WERI-Rb-1 (cell line): ENCODE measurements around the gene GLT6D1.

Experiments
- DNase-seq: peaks from one replicate; pipeline ENCODE4 v3.0.0-alpha.2; 2020
- H3K27ac ChIP-seq: fragments of 250-450 bp; sonication (Bioruptor Pico); 2 replicates; pipeline ENCODE4 v1.5.1; 2020; ENCODE audit warnings: mild to moderate bottlenecking, moderate library complexity
- H3K27me3 ChIP-seq: fragments of 250-450 bp; sonication (Bioruptor Pico); 2 replicates; pipeline ENCODE4 v1.5.1; 2021; ENCODE audit warnings: mild to moderate bottlenecking, low read depth, moderate library complexity; ENCODE audit not compliant: insufficient read depth, severe bottlenecking
- H3K36me3 ChIP-seq: fragments of 250-450 bp; sonication (Bioruptor Pico); 2 replicates; pipeline ENCODE4 v1.5.1; 2020; ENCODE audit warnings: mild to moderate bottlenecking, moderate library complexity
- H3K4me3 ChIP-seq: 2 replicates; pipeline ENCODE4 v1.5.1; 2011; ENCODE audit warnings: low read depth, mild to moderate bottlenecking, control low read depth, low read length
- H3K9me3 ChIP-seq: fragments of 250-450 bp; sonication (Bioruptor Pico); 2 replicates; pipeline ENCODE4 v1.5.1; 2021; ENCODE audit warnings: mild to moderate bottlenecking, moderate library complexity; ENCODE audit not compliant: severe bottlenecking
- CTCF ChIP-seq: IDR thresholded peaks from 2 replicates; pipeline ENCODE4 v1.5.1; 2011; ENCODE audit warnings: low read depth, mild to moderate bottlenecking, control low read depth, inconsistent platforms, low read length

The GLT6D1 gene

GRCh38 chr9:135581636-135582426, 57.5 kb downstream of the GLT6D1 start:
- no peak overlapping the region for H3K4me3 ChIP-seq
- no peak for DNase-seq
- no peaks in the 10 kb centered on the region for H3K36me3 ChIP-seq
- no peaks in the 10 kb centered on the region for H3K9me3 ChIP-seq
- TF ChIP-seq CTCF = no peak
- no peaks in the 10 kb centered on the region for H3K27me3 ChIP-seq
- H3K27ac ChIP-seq = no peak overlapping the region

GRCh38 chr9:135580664-135581380, 58.5 kb downstream of the GLT6D1 start:
- H3K27me3 ChIP-seq = no peaks in the 10 kb centered on the region
- no peaks in the 10 kb centered on the region for H3K36me3 ChIP-seq
- no peak for DNase-seq
- no peaks in the 10 kb centered on the region for H3K9me3 ChIP-seq
- H3K4me3 ChIP-seq = no peak overlapping the region
- no peak for TF ChIP-seq CTCF
- H3K27ac ChIP-seq = no peak overlapping the region

- Histone ChIP-seq H3K4me3 (no peak overlapping the region), H3K9me3 (no peaks in the 10 kb centered on the region), H3K27ac (no peak overlapping the region), H3K27me3 (no peaks in the 10 kb centered on the region), H3K36me3 (no peaks in the 10 kb centered on the region)
- no peak for TF ChIP-seq CTCF
- no peak for DNase-seq
Measured at GRCh38 chr9:135579889-135580660, 59.3 kb downstream of the GLT6D1 start.

- H3K4me3 ChIP-seq = no peak overlapping the region
- DNase-seq = no peak
- TF ChIP-seq CTCF = no peak
- H3K9me3 ChIP-seq = no peaks in the 10 kb centered on the region
- H3K36me3 ChIP-seq = no peaks in the 10 kb centered on the region
- H3K27ac ChIP-seq = no peak overlapping the region
- no peaks in the 10 kb centered on the region for H3K27me3 ChIP-seq
Measured at GRCh38 chr9:135579356-135579755, 60.0 kb downstream of the GLT6D1 start.

GRCh38 chr9:135577256-135577655, 62.1 kb downstream of the GLT6D1 start:
- Histone ChIP-seq H3K4me3 (no peak overlapping the region), H3K27me3 (no peaks in the 10 kb centered on the region), H3K36me3 (no peaks in the 10 kb centered on the region), H3K27ac (no peak overlapping the region), H3K9me3 (no peaks in the 10 kb centered on the region)
- DNase-seq = no peak
- TF ChIP-seq CTCF = no peak
